ENCODE results near the gene THOC6. TPM values are rescaled to one million over a fixed set of nuclear protein-coding genes. Genes with fewer than 3 reads are reported as not detected.

The THOC6 gene
- polyA plus RNA-seq, 1 donor from 2014 or later, result 11.4 TPM

DNA sequence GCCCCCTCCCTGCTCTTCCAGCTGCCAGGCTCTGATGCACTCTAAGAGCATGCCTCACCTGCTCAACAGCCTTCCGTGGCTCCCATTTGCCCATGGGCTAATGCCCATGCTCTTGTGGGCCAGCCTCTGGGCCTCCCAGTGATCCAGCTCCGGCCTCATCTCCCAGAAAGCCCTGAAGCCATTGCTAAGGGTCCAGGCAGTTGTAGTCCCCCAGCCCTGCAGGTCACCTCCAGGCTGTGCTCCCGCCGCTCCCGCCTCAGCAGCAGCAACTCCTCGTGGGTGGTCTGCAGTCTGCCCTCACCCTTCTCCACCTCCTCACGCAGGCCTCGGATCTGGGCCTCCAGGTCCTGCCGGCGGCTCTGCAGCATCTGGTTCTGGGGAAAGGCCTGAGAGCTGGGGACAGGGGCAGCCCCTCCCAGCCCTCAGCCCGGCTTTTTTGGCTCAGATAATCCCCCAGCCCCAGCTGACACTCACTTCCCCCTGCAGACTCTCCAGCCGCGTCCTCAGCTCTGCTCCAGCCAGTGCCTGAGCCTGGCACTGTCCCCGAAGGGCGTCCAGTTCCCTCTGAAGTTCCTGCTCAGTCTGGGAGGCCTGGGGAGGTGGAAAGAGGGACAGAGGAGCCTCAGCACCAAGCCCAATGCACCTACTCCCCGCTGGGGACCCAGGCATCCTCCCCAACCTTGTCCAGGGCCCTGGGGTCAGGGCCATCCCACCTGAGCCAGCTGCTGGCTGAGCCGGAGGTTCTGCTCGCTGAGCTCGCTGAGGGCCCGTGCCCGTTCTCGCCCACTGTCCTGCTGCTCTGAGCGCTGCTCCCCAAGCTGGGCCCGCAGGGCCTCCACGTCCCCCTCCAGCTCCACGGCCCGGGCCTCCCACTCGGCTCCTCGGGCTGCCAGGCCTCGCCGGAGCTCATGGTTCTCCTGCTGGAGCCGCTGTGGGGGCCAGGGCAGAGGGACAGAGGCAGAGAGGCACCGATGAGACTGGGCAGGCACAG is 6.7 kb downstream of the THOC6 start:
- Histone ChIP-seq H3K4me2 (ENCODE audit: low read length) (no peak overlapping the region), H3K9ac (ENCODE audit: low read length) (no peak overlapping the region), H3K4me3 (ENCODE audit: low read length) (no peak overlapping the region), H3F3A (ENCODE audit: insufficient read depth, low read length, poor library complexity, severe bottlenecking) (no peaks in the 10 kb centered on the region), H3K36me3 (ENCODE audit: insufficient read depth, low read length) (no peaks in the 10 kb centered on the region), H2AFZ (ENCODE audit: low read depth, low read length) (no peak overlapping the region), H4K20me1 (ENCODE audit: insufficient read depth) (no peaks in the 10 kb centered on the region), H3K9me2 (ENCODE audit: insufficient read depth, low read length) (no peaks in the 10 kb centered on the region), H3K79me2 (replicated peaks; ENCODE audit: insufficient read depth, low read length) (no peaks in the 10 kb centered on the region), H3K27me3 (ENCODE audit: insufficient read depth, low read depth, low read length) (peaks cover 31% of the 10 kb centered on the region), H3K9me3 (ENCODE audit: low read length) (no peaks in the 10 kb centered on the region), H3K27ac (ENCODE audit: low read length) (no peak overlapping the region)
- no peak for TF ChIP-seq MXI1 (conservative IDR thresholded peaks at IDR 0.05; ENCODE audit: poor library complexity, severe bottlenecking)
- no peak for TF ChIP-seq SMC3 (conservative IDR thresholded peaks at IDR 0.05; ENCODE audit: poor library complexity)
- no peak for TF ChIP-seq RAD21 (conservative IDR thresholded peaks at IDR 0.05)
- TF ChIP-seq EZH2 (IDR thresholded peaks at IDR 0.05; ENCODE audit: borderline replicate concordance, insufficient read depth, low read length, poor library complexity, severe bottlenecking), result no peak
- TF ChIP-seq POLR2AphosphoS5 (IDR thresholded peaks at IDR 0.05), result no peak
- TF ChIP-seq TAF1 (IDR thresholded peaks at IDR 0.05; ENCODE audit: low read depth), result no peak
- no peak for TF ChIP-seq REST (IDR thresholded peaks at IDR 0.05; ENCODE audit: borderline replicate concordance)
- TF ChIP-seq, protein P1, sequence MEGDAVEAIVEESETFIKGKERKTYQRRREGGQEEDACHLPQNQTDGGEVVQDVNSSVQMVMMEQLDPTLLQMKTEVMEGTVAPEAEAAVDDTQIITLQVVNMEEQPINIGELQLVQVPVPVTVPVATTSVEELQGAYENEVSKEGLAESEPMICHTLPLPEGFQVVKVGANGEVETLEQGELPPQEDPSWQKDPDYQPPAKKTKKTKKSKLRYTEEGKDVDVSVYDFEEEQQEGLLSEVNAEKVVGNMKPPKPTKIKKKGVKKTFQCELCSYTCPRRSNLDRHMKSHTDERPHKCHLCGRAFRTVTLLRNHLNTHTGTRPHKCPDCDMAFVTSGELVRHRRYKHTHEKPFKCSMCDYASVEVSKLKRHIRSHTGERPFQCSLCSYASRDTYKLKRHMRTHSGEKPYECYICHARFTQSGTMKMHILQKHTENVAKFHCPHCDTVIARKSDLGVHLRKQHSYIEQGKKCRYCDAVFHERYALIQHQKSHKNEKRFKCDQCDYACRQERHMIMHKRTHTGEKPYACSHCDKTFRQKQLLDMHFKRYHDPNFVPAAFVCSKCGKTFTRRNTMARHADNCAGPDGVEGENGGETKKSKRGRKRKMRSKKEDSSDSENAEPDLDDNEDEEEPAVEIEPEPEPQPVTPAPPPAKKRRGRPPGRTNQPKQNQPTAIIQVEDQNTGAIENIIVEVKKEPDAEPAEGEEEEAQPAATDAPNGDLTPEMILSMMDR (IDR thresholded peaks at IDR 0.05; ENCODE audit: poor library complexity, severe bottlenecking), result no peak
- TF ChIP-seq EP300 (conservative IDR thresholded peaks at IDR 0.05; ENCODE audit: poor library complexity, severe bottlenecking), result no peak

DNA sequence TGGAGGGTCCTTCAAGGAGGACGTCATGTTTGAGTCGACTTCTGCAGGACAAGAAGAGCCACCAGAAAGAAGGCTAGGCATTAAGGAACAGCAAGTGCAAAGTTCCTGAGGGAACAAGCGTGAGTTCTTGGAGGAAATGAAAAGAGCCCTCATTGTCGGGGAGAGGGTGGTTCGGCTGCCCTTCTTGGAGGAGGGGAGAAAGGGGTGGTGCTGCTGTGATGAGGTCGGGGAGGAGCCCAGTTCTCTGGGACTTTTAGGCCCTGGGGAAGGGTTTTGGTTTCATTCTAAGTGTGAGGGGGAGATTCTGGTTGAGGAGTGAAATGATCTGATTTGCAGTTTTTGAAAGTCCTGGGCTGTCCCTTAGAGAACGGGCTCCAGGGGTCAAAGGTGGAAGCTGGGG is 8.8 kb downstream of the THOC6 start:
- H3K27me3 ChIP-seq (ENCODE audit: insufficient read depth, low read depth, low read length), result peaks cover 52% of the 10 kb centered on the region
- no peak overlapping the region for H2AFZ ChIP-seq (ENCODE audit: low read depth, low read length)

More for the DNA sequence above, 8.8 kb downstream of the THOC6 start:
- H3K36me3 ChIP-seq (ENCODE audit: insufficient read depth, low read length), result no peaks in the 10 kb centered on the region
- no peaks in the 10 kb centered on the region for H3K9me3 ChIP-seq (ENCODE audit: low read length)
- no peaks in the 10 kb centered on the region for H3K9me2 ChIP-seq (ENCODE audit: insufficient read depth, low read length)
- no peak overlapping the region for H3K4me3 ChIP-seq (ENCODE audit: low read length)
- H3K27ac ChIP-seq (ENCODE audit: low read length), result no peak overlapping the region
- H3F3A ChIP-seq (ENCODE audit: insufficient read depth, low read length, poor library complexity, severe bottlenecking), result no peaks in the 10 kb centered on the region
- no peaks in the 10 kb centered on the region for H4K20me1 ChIP-seq (ENCODE audit: insufficient read depth)
- no peak overlapping the region for H3K9ac ChIP-seq (ENCODE audit: low read length)
- no peak overlapping the region for H3K4me2 ChIP-seq (ENCODE audit: low read length)
- H3K79me2 ChIP-seq (replicated peaks; ENCODE audit: insufficient read depth, low read length), result no peaks in the 10 kb centered on the region
- TF ChIP-seq POLR2AphosphoS5 (IDR thresholded peaks at IDR 0.05), result no peak
- TF ChIP-seq RAD21 (conservative IDR thresholded peaks at IDR 0.05), result no peak
- TF ChIP-seq TAF1 (IDR thresholded peaks at IDR 0.05; ENCODE audit: low read depth), result no peak
